Activated naive CD4-positive, alpha-beta T cell treated with anti-CD3 and anti-CD28 coated beads, Interleukin-2, amount 50 U/mL, for 16 hours (primary cell): ENCODE data around the gene ANG.
"Not testable (repeated sequence)": the region's sequence is repeated elsewhere in the genome, so short reads cannot be mapped to it uniquely, and the experiment has no call there.

Experiments used
- DNase-seq: peaks from one replicate; pipeline ENCODE4 v3.0.0-alpha.2; 2020

The ANG gene

GRCh38 chr14:20700965-20701364 lies 12.4 kb downstream of the ANG start:
- not testable (repeated sequence) for DNase-seq

- no peak for DNase-seq
These were observed 18.2 kb downstream of the ANG start for GRCh38 chr14:20706657-20707355.

GRCh38 chr14:20707622-20708021 lies 19.1 kb downstream of the ANG start:
- DNase-seq, result no peak

- DNase-seq, result no peak
These were observed 22.7 kb downstream of the ANG start for GRCh38 chr14:20711261-20711660.

GRCh38 chr14:20711685-20712084 lies 23.1 kb downstream of the ANG start:
- DNase-seq, result no peak

GRCh38 chr14:20712904-20713303 lies 24.3 kb downstream of the ANG start:
- DNase-seq, result no peak

GRCh38 chr14:20714593-20715250 lies 26.2 kb downstream of the ANG start:
- DNase-seq, result no peak

GRCh38 chr14:20719777-20720176 lies 31.2 kb downstream of the ANG start:
- no peak for DNase-seq

GRCh38 chr14:20720741-20721140 lies 32.2 kb downstream of the ANG start:
- DNase-seq, result no peak

GRCh38 chr14:20722016-20722415 lies 33.5 kb downstream of the ANG start:
- no peak for DNase-seq

GRCh38 chr14:20723488-20723887 lies 34.9 kb downstream of the ANG start:
- no peak for DNase-seq

GRCh38 chr14:20726121-20726520 lies 37.6 kb downstream of the ANG start:
- not testable (repeated sequence) for DNase-seq

- no peak for DNase-seq
These were observed 38.0 kb downstream of the ANG start for GRCh38 chr14:20726531-20726930.

GRCh38 chr14:20730891-20731290 lies 42.3 kb downstream of the ANG start:
- DNase-seq, result no peak

GRCh38 chr14:20732477-20732876 lies 43.9 kb downstream of the ANG start:
- no peak for DNase-seq

- DNase-seq, result no peak
These were observed 44.5 kb downstream of the ANG start for GRCh38 chr14:20732979-20733635.

GRCh38 chr14:20733684-20734429 lies 45.3 kb downstream of the ANG start:
- DNase-seq, result no peak

- DNase-seq, result no peak
These were observed 45.9 kb downstream of the ANG start for GRCh38 chr14:20734430-20734806.

GRCh38 chr14:20738292-20738691 lies 49.7 kb downstream of the ANG start:
- DNase-seq, result not testable (repeated sequence)

GRCh38 chr14:20742132-20742531 lies 53.6 kb downstream of the ANG start:
- no peak for DNase-seq

- DNase-seq, result no peak
These were observed 55.0 kb downstream of the ANG start for GRCh38 chr14:20743556-20743955.
